Measurements from ENCODE around the gene PRDX5.

Gene PRDX5

DNA sequence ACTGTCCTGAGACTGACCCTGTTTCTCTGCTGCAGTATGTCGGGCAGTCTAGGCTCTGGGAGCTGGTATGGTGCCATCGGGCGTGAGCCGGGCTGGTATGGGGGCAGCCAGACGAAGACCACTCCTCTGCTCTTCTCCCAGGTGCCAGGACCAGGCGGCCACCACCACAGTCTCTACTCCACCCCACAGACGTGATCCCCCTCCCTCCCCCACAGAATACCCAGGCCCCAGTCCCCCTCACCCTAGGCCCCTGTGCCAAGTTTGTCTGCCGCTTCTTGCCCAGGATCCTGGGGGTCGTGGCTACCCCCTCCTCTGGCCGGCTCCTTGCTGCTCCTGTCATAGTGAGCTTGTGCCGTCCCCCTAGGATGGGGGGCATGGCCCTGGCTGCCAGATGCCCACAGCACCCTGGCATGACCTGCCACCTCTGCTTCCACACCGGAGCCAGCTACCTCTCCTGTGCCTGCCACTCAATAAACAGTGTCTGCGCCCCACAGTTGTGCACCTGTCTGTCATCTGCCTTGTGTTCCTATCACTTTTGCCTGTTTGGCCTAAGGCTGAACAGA is 28.8 kb upstream of the PRDX5 start:
- DNase-seq (ENCODE audit: low read depth in 2 of 2, low spot score in 1 of 2): no peak

DNA sequence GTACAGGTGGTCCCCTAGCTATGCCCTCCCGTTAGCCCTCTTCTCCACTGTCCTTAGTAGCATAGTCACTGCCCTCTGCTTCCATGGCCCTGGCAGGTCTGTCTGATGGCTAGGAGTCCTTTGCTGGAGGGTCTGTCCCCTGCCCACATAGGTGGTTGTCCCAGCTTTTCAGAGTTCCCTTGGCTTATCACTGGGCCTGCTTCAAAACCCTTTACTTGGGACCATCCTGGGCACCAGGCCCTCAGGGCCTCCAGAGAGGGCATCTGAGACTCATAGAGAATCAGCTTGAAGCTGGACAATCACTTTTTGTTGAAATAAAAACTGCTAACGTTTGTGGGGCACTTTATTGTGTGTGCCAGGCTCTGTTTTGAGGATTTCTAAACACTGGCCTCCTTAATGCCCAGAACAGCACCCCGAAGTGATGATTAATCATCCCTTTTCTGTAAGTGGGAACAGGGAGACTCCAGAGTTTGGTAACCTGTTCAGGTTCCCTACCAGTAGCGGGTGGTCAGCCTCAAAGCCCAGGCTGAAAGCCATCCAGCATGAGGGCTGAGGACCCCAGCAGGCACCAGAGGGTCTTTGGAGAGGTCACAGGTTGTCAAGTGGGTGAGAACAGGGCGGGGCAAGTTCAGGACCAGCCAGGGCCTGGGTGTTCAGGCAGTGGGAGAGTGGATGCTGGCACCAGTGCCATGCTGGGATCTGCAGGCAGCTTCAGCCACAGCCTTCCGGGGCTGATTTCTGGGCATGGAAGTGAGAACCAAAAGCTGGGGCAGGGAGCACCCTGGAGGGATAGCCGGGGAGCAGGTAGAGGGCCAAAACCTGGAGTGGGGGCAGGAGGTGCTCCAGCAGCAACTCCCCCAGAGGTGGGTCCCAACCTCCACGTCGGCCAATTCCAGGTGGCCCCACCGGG is 27.3 kb upstream of the PRDX5 start:
- no peak for DNase-seq (ENCODE audit: low read depth in 2 of 2, low spot score in 1 of 2)

DNA sequence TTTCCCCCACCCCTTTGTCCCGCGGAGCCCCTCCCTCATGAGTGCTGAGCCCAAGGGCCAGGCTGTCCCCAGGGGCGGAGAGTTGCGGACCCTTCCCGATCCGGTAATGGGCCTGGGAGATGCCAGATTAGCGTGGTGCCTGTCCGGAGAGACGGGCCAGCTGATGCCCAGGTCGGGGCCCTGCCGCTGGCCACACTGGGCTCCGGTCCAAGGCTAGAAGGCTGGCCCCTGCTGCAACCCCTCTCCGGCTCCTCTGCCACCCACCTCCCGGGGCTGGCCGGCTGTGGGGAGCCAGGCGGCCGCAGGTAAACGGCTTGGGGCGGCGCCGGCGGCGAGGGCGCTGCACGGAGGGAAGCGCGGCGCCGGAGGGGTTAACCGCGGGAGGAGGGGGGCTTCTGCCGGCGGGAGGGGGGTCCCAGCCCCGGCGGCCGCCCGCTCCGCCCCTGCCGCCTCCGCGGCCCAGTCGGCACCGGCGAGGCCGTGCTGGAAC is 26.6 kb upstream of the PRDX5 start, which contains the start of gene KCNK4:
KCNK4 (plus strand) TSS at position 41 of the 490 bp plus-strand sequence. CDS start 1,717 bp downstream, outside the sequence.
- no peak for DNase-seq (ENCODE audit: low read depth in 2 of 2, low spot score in 1 of 2)

DNA sequence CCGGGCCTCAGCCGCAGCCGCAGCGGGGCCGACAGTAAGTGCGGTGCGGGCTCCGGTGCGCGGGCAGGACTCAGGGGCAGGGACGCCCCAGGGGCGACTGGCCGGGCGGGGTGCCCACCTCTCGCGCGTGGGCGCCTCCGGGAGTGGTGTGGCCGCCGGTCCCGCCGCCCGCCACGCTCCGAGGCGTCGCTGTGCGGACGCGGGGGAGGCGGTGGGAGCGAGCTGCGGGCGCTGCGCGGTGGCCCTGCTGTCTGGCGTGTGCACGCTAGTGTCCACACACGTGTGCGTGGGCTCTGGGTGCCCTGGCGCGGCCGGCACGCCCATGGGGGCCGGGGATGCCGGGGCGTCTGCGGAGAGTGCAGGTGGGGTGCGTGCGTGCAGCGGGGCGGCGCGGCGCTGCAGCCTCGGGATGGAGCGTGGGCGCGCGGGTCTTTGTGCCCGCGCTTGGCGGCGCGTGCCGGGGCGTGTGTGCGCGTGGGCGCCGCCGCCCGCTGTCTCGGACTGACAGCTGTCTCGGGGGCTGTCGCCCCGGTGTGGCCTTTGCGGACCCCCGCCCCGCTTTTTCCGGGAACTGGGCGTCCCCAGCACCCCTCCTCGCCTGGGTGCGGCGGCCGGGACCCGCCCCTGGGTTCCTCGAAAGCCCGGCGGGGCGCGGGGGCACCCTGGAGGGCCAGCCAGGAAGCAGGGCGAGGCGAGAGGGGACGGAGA is 26.0 kb upstream of the PRDX5 start:
- no peak for DNase-seq (ENCODE audit: low read depth in 2 of 2, low spot score in 1 of 2)

DNA sequence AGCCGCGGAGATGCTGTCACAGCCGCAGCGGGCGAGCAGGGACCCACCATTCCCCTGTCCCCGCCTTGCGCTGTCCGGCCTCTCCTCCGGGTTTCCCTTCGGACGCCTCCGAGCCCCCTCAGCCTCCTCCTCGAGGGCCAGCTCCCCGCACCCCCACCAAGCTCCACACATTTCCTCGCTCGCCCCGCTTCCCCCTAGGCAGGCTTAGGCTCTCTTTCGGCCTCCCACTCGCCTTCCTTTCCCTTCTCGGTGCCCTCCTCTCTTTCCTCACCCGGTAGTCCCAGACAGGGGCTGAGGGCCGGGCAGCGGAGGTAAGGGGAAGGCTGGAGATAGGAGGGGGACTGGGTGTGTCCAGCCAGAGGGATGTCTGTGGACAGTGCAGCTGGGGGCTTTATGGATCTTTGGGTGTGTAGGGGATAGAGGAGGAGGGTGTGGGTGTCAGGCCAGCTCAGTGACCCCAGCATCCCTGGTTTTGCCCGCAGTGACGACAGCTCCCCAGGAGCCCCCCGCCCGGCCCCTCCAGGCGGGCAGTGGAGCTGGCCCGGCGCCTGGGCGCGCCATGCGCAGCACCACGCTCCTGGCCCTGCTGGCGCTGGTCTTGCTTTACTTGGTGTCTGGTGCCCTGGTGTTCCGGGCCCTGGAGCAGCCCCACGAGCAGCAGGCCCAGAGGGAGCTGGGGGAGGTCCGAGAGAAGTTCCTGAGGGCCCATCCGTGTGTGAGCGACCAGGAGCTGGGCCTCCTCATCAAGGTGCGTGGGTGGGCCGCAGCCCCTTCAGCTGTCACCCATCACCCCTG is 25.3 kb upstream of the PRDX5 start:
- no peak for DNase-seq (ENCODE audit: low read depth in 2 of 2, low spot score in 1 of 2)

DNA sequence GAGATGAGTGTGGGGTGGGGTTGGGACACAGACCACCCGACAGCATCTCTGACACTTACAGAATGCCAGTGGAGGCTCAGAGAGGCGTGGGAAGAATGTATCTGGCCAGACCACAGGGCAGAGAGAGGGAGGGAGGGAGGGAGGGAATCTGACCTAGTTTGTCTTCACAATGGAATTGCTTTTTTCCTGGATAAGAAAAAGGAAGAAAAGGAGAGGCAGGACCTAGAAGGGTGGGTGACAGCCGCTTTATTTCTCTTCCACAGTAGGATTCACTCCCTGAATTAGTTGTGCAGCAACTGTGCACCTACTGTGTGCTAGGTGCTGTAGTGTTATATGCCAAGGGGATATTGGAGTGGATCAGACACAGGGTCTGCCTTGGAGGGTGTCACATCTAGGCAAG is 23.1 kb upstream of the PRDX5 start:
- DNase-seq (ENCODE audit: low read depth in 2 of 2, low spot score in 1 of 2): no peak

DNA sequence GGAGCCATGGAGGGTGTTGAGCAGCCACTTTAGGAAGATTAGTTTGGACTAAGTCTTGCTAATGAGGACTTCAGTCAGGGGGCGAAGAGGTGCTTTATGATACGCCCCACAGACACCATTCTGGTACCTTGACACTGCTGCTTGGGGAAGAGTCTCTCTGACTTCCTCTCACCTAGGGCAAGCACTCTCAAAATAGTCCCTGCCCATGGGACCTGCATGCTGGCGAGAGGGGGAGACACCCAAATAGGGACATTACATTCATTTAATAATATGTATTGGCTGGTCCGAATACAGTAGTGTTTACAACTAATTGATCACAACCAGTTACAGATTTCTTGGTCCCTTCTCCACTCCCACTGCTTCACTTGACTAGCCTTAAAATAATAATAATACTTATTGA is 22.2 kb upstream of the PRDX5 start:
- DNase-seq (ENCODE audit: low read depth in 2 of 2, low spot score in 1 of 2): no peak

DNA sequence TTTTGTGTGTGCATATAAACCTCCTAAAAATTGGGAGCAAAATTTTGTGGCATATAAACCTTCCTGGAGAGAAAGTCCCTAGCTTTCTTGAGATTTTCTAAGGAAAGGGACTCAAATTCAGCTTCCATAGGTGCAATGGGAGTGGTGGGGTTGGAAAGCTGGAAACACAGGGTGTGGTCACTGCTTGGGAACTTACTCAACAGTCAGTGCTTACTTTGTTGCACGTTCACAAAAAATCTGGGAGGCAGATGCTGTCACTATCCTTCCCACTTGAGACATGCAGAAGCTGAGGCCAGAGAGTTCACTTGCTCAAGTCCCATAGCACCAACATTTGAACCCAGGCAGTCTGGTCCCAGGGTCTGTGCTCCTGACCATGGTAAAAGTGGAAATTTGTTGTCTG is 21.7 kb upstream of the PRDX5 start:
- no peak for DNase-seq (ENCODE audit: low read depth in 2 of 2, low spot score in 1 of 2)

DNA sequence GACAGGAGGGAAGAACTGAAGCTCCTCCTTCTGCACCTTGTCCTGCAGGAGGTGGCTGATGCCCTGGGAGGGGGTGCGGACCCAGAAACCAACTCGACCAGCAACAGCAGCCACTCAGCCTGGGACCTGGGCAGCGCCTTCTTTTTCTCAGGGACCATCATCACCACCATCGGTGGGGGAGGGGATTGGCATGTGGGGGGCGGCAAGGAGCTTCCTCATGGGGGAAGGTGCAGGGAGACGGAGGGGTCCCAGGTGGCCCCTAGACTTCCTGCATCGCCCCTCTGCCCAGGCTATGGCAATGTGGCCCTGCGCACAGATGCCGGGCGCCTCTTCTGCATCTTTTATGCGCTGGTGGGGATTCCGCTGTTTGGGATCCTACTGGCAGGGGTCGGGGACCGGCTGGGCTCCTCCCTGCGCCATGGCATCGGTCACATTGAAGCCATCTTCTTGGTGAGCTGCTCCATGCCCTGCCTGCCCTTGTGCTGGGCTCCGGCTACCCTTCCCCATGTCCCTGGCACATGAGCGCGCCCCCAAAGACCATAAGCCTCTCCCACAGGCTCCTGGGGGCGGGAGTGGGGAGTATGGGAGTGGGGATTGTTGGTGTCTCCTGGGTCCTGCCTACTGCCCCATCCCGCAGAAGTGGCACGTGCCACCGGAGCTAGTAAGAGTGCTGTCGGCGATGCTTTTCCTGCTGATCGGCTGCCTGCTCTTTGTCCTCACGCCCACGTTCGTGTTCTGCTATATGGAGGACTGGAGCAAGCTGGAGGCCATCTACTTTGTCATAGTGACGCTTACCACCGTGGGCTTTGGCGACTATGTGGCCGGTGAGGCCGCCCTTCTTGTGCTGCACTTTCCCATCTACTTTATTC is 20.9 kb upstream of the PRDX5 start:
- no peak for DNase-seq (ENCODE audit: low read depth in 2 of 2, low spot score in 1 of 2)

DNA sequence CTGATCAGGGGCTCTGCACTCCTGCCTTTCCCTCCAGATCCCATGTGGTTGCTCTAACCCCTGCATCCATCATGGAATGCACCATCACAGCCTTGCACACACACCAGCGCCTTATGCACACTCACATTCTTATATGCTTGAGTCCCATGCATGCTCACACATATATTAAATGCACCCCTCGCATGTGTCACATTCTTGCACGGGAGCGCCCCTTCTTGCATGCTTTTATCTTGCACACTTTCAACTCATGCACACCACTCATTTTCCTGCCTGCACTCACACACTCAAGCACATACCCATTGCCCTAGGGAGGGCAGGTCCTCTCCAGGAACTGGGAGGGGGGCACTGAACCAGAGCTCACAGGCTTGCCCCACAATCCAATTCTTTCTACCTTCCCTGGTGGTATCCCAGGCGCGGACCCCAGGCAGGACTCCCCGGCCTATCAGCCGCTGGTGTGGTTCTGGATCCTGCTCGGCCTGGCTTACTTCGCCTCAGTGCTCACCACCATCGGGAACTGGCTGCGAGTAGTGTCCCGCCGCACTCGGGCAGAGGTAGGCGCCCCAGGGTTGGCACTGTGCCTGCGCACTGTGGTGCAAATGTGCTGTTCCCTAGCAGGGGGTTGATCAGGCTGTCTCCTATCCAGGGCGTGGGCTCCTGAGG is 20.1 kb upstream of the PRDX5 start:
- no peak for DNase-seq (ENCODE audit: low read depth in 2 of 2, low spot score in 1 of 2)

DNA sequence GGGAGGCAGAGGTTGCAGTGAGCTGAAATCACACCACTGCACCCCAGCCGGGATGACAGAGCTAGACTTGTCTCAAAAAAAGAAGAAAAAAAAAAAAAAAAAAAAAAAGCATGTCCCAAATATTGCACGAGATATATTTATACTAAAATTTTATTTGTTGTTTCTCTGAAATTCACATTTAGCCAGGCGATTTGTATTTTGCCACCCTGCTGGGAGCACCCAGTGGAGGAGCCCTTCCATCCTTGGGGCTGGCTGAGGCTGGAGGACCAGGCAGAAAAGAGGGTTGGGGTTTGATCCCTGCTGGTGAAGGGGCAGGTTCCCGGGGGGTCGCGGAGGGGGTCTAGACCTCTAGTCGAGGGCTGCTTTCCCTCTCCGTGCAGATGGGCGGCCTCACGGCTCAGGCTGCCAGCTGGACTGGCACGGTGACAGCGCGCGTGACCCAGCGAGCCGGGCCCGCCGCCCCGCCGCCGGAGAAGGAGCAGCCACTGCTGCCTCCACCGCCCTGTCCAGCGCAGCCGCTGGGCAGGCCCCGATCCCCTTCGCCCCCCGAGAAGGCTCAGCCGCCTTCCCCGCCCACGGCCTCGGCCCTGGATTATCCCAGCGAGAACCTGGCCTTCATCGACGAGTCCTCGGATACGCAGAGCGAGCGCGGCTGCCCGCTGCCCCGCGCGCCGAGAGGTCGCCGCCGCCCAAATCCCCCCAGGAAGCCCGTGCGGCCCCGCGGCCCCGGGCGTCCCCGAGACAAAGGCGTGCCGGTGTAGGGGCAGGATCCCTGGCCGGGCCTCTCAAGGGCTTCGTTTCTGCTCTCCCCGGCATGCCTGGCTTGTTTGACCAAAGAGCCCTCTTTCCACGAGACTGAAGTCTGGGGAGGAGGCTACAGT is 18.7 kb upstream of the PRDX5 start:
- no peak for DNase-seq (ENCODE audit: low read depth in 2 of 2, low spot score in 1 of 2)

DNA sequence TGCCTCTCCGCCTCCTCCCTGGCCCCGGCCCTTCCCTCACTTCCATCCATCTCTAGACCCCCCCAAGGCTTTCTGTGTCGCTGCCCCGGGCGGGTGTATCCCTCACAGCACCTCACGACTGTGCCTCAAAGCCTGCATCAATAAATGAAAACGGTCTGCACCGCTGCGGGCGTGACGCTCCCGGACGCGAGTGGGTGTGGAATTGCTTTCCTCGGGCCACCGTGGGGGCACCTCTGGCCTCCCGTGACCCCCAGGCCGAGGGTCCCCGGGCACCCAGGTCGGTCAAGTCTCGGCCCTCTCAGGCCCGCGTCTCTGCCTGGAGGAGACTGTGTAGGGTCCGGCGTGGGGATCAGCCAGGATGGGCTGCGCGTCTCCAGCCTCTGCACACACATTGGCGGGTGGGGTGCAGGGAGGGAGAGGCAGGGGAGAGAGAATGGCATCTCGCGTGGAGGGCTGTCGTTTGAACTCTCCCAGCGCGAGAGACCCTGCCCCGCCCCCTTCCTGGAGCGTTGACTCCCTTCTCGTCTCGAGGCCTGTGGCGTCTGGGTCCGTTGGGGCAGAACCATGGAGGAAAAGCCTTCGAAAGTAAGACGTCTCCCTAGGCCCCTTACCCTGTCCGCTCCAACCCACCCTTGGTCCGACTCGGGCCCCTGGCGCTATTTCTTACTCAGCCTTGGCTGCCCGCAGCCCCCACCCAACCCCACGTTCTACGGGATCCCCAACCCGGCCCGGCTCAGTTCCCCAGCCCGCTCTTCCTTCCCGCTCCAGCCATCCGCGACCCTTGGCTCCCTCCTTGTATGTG is 17.9 kb upstream of the PRDX5 start, which contains the start of gene CATSPERZ:
CATSPERZ (plus strand) TSS at position 512 of the 802 bp plus-strand sequence; CDS start at position 565, 53 bp downstream.
- DNase-seq (ENCODE audit: low read depth in 2 of 2, low spot score in 1 of 2): no peak

DNA sequence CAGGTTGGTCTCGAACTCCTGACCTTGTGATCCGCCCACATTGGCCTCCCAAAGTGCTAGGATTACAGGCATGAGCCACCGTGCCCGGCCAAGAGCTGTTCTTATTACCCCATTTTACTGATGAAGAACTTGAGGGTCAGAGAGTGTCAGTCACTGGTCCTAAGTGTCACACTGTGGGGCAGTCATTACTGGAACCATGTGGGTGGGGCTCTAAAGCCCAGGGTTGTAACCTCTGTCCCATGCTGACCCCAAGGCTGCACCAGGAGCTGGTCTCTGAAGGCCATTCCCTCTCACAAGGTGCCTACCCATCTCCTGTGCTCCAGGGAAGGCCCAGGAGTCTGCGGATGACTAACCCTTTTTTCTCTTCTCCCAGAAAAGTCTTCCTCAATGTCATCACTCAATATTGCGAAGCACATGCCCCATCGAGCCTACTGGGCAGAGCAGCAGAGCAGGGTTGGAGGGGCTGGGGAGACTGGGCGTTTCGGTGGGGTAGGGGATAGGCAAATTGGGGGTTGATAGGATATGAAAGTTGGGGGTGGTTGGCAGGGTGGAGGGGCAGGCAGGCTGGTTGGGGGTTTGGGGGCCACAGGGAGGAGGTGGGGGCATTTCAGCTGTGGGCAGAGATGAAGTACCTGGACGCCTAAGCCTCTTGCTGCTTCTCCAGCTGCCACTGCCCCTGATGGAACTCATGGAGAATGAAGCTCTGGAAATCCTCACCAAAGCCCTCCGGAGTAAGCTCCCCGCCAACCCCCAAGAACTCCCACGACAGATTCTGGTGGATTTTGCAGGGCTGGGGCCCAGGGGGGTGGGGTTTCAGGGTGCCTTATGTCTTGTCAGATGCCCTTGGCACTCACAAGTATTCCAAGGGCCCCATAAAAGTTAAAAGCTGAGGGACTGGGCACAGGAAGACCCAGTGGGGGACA is 14.6 kb upstream of the PRDX5 start:
- DNase-seq (ENCODE audit: low read depth in 2 of 2, low spot score in 1 of 2): no peak

DNA sequence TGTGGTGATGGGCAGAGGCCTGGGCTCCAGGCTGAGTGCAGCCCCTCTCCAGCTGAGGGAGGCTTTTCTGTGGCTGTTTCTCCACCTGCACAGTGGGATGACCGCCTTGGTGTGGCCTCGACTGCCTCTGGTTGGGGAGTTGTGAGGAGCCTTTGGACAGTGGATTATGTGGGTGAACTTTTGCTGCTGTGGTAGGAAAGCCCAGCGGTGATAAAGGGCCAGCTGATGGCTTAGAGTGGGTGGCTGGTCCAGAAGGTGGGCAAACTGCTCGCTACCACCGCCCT is 13.9 kb upstream of the PRDX5 start:
- DNase-seq (ENCODE audit: low read depth in 2 of 2, low spot score in 1 of 2): no peak

DNA sequence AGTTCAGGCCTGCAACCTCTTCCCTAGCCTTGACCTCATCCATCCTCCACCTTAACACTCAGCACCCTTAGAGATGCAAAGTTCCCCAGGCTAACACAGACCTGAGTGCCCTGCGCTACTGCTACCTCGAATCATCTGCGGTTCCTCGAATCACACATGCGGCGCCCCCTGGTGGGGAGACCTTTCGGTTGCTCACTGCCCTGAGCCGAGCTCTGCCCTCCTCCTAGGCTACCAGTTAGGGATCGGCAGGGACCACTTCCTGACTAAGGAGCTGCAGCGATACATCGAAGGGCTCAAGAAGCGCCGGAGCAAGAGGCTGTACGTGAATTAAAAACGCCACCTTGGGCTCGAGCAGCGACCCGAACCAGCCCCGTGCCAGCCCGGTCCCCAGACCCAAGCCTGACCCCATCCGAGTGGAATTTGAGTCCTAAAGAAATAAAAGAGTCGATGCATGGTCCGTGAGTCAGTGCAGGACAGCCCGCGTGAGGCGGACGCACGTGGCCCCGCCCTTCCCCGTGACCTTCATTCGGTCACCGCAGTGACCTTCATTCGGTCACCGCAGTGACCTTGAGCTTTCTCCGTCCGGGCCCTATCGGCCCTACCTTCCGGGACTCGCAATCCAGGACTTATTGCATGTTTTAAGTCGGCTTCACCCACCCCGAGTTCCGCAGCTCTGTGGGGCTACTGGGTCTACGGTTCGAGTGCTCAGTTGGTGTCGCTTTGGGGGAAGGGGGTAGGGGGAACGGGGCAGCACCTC is 13.4 kb upstream of the PRDX5 start:
- peak; percentile 84 to 97 for DNase-seq (ENCODE audit: low read depth in 2 of 2, low spot score in 1 of 2)

DNA sequence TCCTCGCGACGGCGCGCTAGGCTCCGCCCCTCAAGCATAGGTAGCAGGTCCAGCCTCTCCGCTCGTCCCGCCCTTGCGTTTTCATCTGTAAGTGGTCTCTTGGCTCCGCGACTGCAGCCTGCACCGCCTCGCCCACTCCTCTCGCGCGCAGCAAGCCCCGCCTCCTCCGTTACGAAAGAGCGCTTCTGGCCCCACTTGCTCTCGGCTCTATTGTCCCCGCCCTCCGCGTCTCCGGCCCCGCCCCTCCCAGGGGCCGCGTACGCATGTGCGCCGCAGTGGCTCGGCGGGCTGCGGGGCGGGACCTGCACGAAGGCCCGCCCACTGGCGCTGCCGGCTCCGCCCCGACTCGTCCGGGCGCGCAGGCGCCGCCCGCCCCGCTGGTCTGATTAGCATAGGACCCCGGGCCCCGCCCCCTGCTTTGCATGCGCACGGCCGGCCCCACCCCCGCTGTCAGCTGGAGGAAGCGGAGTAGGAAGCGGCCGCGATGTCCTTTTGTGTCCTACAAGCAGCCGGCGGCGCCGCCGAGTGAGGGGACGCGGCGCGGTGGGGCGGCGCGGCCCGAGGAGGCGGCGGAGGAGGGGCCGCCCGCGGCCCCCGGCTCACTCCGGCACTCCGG is 12.7 kb upstream of the PRDX5 start, which contains the start of gene ESRRA:
ESRRA (plus strand) TSS at position 450 of the 616 bp plus-strand sequence. CDS start 1,656 bp downstream, outside the sequence.
- DNase-seq (ENCODE audit: low read depth in 2 of 2, low spot score in 1 of 2): peak; percentile 99
